ENCODE data around the gene CFC1B. TPM values are rescaled to one million over a fixed set of nuclear protein-coding genes. Genes with fewer than 3 reads are reported as not detected.
"Not testable (repeated sequence)": the region's sequence is repeated elsewhere in the genome, so short reads cannot be mapped to it uniquely, and the experiment has no call there.

The CFC1B gene
- total RNA-seq, 5 donors from 2014 or later (not counting 1 experiment from before 2014, with no cell fraction given), result not detected

GRCh38 chr2:130556441-130556840, 35.4 kb downstream of the CFC1B start:
- H3K36me3 Mint-ChIP-seq, CTCF ChIA-PET, H3K27me3 Mint-ChIP-seq: not testable (repeated sequence)

GRCh38 chr2:130566165-130566564, 45.1 kb downstream of the CFC1B start:
- no CpG with 5 or more reads among the region's 4 CpGs for WGBS (ENCODE audit: insufficient coverage)
- CTCF ChIA-PET; H3K4me1 Mint-ChIP-seq; H3K36me3 Mint-ChIP-seq; H3K27ac ChIP-seq (ENCODE audit: low read length); H3K9me3 ChIP-seq; ATAC-seq (replicated peaks in 1 of 4); H3K4me1 ChIP-seq (ENCODE audit: control insufficient read depth in 1 of 2, extremely low read depth in 1 of 2, insufficient read depth in 2 of 2, low read length in 2 of 2); H3K4me3 Mint-ChIP-seq; DNase-seq; H3K4me3 ChIP-seq (ENCODE audit: control insufficient read depth in 1 of 2, extremely low read depth in 1 of 2, low read length in 1 of 2); POLR2A ChIA-PET; H3K27me3 ChIP-seq (replicated peaks in 1 of 2; ENCODE audit: control insufficient read depth in 2 of 2, extremely low read depth in 1 of 2, insufficient read depth in 2 of 2, low read length in 1 of 2); H3K27ac Mint-ChIP-seq; H3K9me3 Mint-ChIP-seq; H3K36me3 ChIP-seq (ENCODE audit: control insufficient read depth in 2 of 2, extremely low read depth in 1 of 2, insufficient read depth in 1 of 2, low read length in 1 of 2); H3K27me3 Mint-ChIP-seq: not testable (repeated sequence)

More at GRCh38 chr2:130556441-130556840, 35.4 kb downstream of the CFC1B start:
- no CpG with 5 or more reads among the region's 8 CpGs for WGBS (ENCODE audit: insufficient coverage)
- H3K4me3 Mint-ChIP-seq; DNase-seq; ATAC-seq (replicated peaks in 1 of 4); H3K4me3 ChIP-seq (ENCODE audit: control insufficient read depth in 1 of 2, extremely low read depth in 1 of 2, low read length in 1 of 2); H3K9me3 ChIP-seq; H3K9me3 Mint-ChIP-seq; H3K27ac Mint-ChIP-seq; H3K27ac ChIP-seq (ENCODE audit: low read length); H3K4me1 Mint-ChIP-seq; POLR2A ChIA-PET; H3K36me3 ChIP-seq (ENCODE audit: control insufficient read depth in 2 of 2, extremely low read depth in 1 of 2, insufficient read depth in 1 of 2, low read length in 1 of 2); H3K4me1 ChIP-seq (ENCODE audit: control insufficient read depth in 1 of 2, extremely low read depth in 1 of 2, insufficient read depth in 2 of 2, low read length in 2 of 2); H3K27me3 ChIP-seq (replicated peaks in 1 of 2; ENCODE audit: control insufficient read depth in 2 of 2, extremely low read depth in 1 of 2, insufficient read depth in 2 of 2, low read length in 1 of 2): not testable (repeated sequence)

- H3K9me3 Mint-ChIP-seq; H3K4me1 Mint-ChIP-seq; H3K27ac ChIP-seq (ENCODE audit: low read length); H3K36me3 Mint-ChIP-seq; H3K4me1 ChIP-seq (ENCODE audit: control insufficient read depth in 1 of 2, extremely low read depth in 1 of 2, insufficient read depth in 2 of 2, low read length in 2 of 2); CTCF ChIA-PET; H3K27me3 ChIP-seq (replicated peaks in 1 of 2; ENCODE audit: control insufficient read depth in 2 of 2, extremely low read depth in 1 of 2, insufficient read depth in 2 of 2, low read length in 1 of 2); H3K4me3 Mint-ChIP-seq; H3K27ac Mint-ChIP-seq; H3K27me3 Mint-ChIP-seq; ATAC-seq (replicated peaks in 1 of 4); H3K9me3 ChIP-seq; POLR2A ChIA-PET; H3K4me3 ChIP-seq (ENCODE audit: control insufficient read depth in 1 of 2, extremely low read depth in 1 of 2, low read length in 1 of 2); DNase-seq; H3K36me3 ChIP-seq (ENCODE audit: control insufficient read depth in 2 of 2, extremely low read depth in 1 of 2, insufficient read depth in 1 of 2, low read length in 1 of 2): not testable (repeated sequence)
- no CpG with 5 or more reads among the region's 3 CpGs for WGBS (ENCODE audit: insufficient coverage)
These were observed 50.9 kb downstream of the CFC1B start for GRCh38 chr2:130571929-130572328.

- H3K9me3 ChIP-seq; H3K27ac Mint-ChIP-seq; H3K4me1 ChIP-seq (ENCODE audit: control insufficient read depth in 1 of 2, extremely low read depth in 1 of 2, insufficient read depth in 2 of 2, low read length in 2 of 2); H3K36me3 ChIP-seq (ENCODE audit: control insufficient read depth in 2 of 2, extremely low read depth in 1 of 2, insufficient read depth in 1 of 2, low read length in 1 of 2); H3K27ac ChIP-seq (ENCODE audit: low read length); H3K27me3 Mint-ChIP-seq; H3K27me3 ChIP-seq (replicated peaks in 1 of 2; ENCODE audit: control insufficient read depth in 2 of 2, extremely low read depth in 1 of 2, insufficient read depth in 2 of 2, low read length in 1 of 2); H3K36me3 Mint-ChIP-seq; ATAC-seq (replicated peaks in 1 of 4); CTCF ChIA-PET; H3K4me3 ChIP-seq (ENCODE audit: control insufficient read depth in 1 of 2, extremely low read depth in 1 of 2, low read length in 1 of 2); DNase-seq; H3K4me3 Mint-ChIP-seq; H3K9me3 Mint-ChIP-seq; H3K4me1 Mint-ChIP-seq; POLR2A ChIA-PET: not testable (repeated sequence)
- WGBS (ENCODE audit: insufficient coverage), result no CpG with 5 or more reads among the region's 13 CpGs
These were observed 53.2 kb downstream of the CFC1B start for GRCh38 chr2:130574230-130574629.

- H3K9me3 ChIP-seq; H3K9me3 Mint-ChIP-seq; H3K27ac ChIP-seq (ENCODE audit: low read length); H3K27me3 ChIP-seq (replicated peaks in 1 of 2; ENCODE audit: control insufficient read depth in 2 of 2, extremely low read depth in 1 of 2, insufficient read depth in 2 of 2, low read length in 1 of 2); H3K27me3 Mint-ChIP-seq; H3K4me1 ChIP-seq (ENCODE audit: control insufficient read depth in 1 of 2, extremely low read depth in 1 of 2, insufficient read depth in 2 of 2, low read length in 2 of 2); DNase-seq; H3K4me3 ChIP-seq (ENCODE audit: control insufficient read depth in 1 of 2, extremely low read depth in 1 of 2, low read length in 1 of 2); H3K36me3 Mint-ChIP-seq; H3K27ac Mint-ChIP-seq; H3K36me3 ChIP-seq (ENCODE audit: control insufficient read depth in 2 of 2, extremely low read depth in 1 of 2, insufficient read depth in 1 of 2, low read length in 1 of 2); H3K4me3 Mint-ChIP-seq; POLR2A ChIA-PET; H3K4me1 Mint-ChIP-seq; CTCF ChIA-PET: not testable (repeated sequence)
- ATAC-seq (replicated peaks in 1 of 4), result peak in 2 of 4 experiments; percentile 11 to 18
- WGBS (ENCODE audit: insufficient coverage), result no CpG with 5 or more reads among the region's 8 CpGs
These were observed 55.3 kb downstream of the CFC1B start for GRCh38 chr2:130576209-130576784.

- H3K27ac ChIP-seq (ENCODE audit: low read length); H3K9me3 ChIP-seq; H3K36me3 ChIP-seq (ENCODE audit: control insufficient read depth in 2 of 2, extremely low read depth in 1 of 2, insufficient read depth in 1 of 2, low read length in 1 of 2); H3K27ac Mint-ChIP-seq; H3K27me3 Mint-ChIP-seq; H3K27me3 ChIP-seq (replicated peaks in 1 of 2; ENCODE audit: control insufficient read depth in 2 of 2, extremely low read depth in 1 of 2, insufficient read depth in 2 of 2, low read length in 1 of 2); ATAC-seq (replicated peaks in 1 of 4); H3K4me1 Mint-ChIP-seq; H3K4me3 Mint-ChIP-seq; H3K9me3 Mint-ChIP-seq; H3K4me1 ChIP-seq (ENCODE audit: control insufficient read depth in 1 of 2, extremely low read depth in 1 of 2, insufficient read depth in 2 of 2, low read length in 2 of 2); H3K36me3 Mint-ChIP-seq; POLR2A ChIA-PET; H3K4me3 ChIP-seq (ENCODE audit: control insufficient read depth in 1 of 2, extremely low read depth in 1 of 2, low read length in 1 of 2); DNase-seq; CTCF ChIA-PET: not testable (repeated sequence)
- WGBS (ENCODE audit: insufficient coverage), result no CpG with 5 or more reads among the region's 4 CpGs
These were observed 56.5 kb downstream of the CFC1B start for GRCh38 chr2:130577559-130577958.
